Fibroblast of skin of scalp (primary cell): Measurements from ENCODE around the gene RGL4.
A peak's percentile ranks its signal among the peaks of the same experiment; 100 is the strongest.
"Not testable (repeated sequence)": the region's sequence is repeated elsewhere in the genome, so short reads cannot be mapped to it uniquely, and the experiment has no call there.

Source experiments
- DNase-seq: peaks from one replicate; pipeline ENCODE4 v3.0.0-alpha.2; 2013

Gene RGL4

DNA sequence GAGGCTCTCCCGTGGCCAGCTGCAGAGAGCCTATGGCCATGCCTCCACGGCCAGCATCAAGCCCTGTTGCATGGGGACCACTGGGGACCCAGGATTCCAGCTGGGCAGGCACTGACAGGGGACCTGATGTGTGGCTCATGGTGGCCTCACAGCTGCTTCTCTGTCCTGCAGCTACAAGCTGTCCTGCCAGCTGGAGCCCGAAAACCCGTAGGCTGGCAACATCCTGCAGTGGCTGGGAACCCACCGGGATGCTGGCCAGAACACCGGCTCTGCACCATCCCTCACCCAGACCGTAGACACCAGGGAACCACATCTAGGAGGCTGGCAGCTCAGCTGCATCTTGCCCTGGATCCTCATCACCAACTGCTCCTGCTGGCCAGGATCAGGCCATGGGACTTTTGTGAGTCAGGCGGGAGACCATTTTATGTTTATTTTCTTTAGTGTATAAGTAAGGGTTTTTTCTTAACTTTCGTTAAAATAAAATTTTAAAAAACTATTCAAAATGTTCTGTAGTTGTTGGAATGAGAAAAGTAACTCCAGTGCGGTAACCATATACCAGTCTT lies 7.9 kb downstream of the RGL4 start:
- no peak for DNase-seq

DNA sequence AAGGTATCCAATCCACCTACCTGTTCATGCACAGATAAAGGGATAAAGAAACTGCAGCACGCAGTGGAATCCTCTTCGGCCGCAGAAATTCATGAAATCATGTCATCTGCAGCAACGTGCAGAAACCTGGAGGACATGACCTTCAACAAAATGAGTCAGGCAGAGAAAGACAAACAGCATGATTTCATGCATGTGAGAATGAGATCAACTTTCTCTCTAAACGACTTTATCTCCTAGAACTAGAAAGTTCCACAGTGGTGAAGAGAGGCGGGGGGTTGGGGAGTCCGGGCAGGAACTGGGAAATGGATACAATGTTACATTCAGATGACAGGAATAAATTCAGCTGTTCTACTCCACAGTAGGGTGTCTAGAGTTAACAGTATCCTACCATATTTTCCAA lies 9.9 kb downstream of the RGL4 start:
- no peak for DNase-seq

DNA sequence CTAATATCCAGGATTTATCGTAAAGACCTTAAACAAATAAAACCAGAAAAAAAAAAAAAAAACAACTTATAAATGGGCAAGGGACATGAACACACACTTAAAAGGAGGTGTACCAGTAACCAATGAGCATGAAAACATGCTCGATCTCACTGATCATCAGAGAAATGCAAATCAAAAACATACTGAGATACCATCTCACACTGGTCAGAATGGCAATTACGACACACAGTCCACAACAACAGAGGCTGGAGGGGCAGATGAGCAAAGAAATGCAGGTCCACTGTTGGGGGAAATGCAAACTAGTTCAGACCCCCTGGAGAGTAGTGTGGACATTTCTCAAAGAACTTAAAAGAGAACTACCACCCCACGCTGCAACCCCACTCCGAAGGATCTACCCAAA lies 13.2 kb downstream of the RGL4 start:
- DNase-seq = no peak

- DNase-seq = no peak
These were observed 14.0 kb downstream of the RGL4 start for GRCh38 chr22:23704829-23705228.

GRCh38 chr22:23705358-23705757 lies 14.5 kb downstream of the RGL4 start:
- DNase-seq = no peak

GRCh38 chr22:23708270-23708669 lies 17.5 kb downstream of the RGL4 start:
- DNase-seq = no peak

- peak; percentile 53 for DNase-seq
These were observed 18.3 kb downstream of the RGL4 start for GRCh38 chr22:23709107-23709506.

DNA sequence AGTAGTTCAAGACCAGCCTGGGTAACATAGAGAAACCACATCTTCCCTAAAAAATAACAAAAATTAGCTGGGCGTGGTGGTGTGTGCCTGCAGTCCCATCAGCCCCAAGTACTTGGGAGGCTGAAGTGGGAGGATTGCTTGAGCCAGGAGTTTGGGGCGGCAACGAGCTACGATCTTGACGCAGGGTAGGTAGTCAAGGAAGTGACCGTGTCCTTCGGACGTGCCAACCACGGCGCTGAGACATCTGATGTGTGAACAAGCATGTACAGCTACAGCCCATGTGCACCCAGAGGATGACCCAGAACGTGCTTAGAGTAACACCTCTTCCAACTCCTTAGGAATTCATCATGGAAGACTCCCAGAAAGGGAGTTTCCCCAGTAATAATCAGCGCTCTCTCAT lies 21.4 kb downstream of the RGL4 start:
- DNase-seq = no peak

DNA sequence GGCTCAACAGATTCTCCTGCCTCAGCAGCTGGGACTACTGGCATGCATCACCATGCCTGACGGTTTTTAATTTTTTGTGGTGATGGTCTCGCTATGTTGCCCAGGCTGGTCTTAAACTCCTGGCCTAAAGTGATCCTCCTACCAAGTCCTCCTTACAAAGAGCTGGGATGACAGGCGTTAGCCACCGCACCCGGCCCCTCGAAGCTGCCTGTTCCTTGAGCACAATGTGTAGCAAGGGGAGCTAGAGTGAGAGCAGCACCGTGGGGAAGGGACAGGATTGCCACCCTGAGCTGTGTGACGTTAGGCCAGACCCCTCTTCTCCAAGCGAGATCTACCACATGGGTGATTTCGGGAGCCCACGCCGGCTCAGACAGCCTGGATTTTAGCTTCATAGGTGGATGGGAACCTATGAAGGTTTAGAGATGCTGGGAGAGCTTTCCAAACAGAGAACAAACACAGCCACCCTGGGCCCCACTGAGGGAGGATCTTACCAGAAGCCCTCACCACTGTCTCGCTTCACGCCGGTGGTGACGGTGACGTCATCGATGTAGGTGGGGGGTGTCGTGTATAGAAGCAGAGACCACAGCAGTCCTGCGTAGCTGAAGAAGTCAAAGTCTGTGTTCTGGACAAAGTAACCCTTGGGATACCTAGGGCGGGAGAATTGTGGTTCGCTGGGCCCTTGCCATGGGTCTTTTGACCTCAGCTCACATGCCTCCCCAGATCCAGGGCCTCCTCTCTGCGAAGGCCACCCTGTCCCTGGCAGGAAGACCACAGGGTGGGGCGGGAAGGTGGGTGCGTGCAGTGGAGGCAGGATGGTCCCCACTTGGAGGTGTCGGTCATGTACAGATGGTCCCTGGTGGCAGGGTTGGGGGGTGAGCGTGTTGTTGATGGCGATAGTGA lies 23.1 kb downstream of the RGL4 start:
- DNase-seq = no peak

- no peak for DNase-seq
These were observed 24.1 kb downstream of the RGL4 start for GRCh38 chr22:23714596-23715578.

DNA sequence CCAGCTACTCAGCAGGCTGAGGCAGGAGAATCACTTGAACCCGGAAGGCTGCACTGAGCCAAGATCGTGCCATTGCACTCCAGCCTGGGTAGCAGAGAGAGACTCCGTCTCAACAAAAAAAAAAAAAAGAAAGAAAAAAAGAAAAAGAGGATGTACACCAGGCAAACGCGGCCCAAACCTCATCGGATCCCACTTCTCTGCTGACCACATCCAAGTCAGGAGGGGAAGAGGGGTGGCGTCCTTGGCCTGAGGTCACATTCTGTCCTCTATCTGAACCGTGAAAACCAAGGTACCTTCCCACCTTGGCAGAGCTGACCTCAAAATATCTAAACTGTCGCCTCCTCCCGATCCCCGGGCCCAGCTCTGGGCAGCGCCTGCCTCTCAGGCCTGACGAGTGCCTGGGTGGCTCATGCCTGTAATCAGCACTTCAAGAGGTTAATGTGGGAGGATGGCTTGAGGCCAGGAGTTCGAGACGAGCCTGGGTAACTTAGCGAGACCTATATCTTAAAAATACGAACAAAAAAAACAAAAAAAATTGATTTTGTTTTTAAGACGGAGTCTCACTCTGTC lies 25.1 kb downstream of the RGL4 start:
- no peak for DNase-seq

DNA sequence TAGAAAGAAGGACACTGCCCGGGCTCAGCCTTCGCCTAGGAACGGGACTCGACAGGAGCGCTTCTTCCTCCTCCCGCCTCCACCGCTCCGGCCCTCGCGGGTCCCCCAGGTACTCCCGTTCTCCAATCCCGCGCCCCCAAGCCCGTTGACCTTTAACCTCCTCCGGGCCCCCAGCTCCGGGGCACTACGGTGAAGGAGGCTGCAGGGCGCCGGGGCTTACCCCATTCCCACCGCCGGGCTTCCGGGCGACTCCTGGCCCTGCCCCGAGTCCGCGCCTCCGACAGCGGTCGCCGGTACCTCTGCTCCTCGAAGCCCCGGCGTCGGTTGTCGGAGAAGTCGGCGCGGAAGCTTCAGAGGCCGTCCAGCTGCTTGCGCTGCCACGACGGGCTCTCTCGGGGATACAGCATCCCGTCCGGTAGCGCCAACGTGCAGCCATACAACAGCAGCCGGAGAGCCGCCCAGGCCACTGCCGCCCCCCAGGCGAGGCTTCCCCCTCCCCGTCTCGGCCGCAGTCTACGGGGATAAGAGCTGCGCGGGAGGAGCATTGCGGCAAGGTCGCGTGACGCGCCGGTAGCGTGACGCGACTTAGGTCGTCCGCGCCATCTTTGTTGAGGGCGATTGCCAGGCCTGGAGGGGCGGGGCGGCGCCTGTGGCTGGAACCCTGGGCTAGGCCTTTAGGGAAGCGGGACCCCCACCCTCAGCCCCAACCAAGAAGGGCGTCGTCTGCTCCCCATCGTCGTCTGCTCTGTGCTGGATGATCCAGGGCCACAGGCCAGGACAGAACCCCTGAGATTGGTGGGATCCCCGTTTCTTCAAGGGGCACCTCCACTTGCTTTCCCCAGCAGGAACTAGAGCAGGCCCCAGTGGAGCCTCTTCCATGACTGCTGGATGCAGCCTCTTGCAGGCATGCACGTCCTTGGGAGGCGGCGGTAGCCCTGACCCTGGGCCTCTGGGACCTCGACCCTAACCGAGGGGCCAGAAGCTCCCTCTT lies 26.3 kb downstream of the RGL4 start:
- DNase-seq = peak; percentile 89

DNA sequence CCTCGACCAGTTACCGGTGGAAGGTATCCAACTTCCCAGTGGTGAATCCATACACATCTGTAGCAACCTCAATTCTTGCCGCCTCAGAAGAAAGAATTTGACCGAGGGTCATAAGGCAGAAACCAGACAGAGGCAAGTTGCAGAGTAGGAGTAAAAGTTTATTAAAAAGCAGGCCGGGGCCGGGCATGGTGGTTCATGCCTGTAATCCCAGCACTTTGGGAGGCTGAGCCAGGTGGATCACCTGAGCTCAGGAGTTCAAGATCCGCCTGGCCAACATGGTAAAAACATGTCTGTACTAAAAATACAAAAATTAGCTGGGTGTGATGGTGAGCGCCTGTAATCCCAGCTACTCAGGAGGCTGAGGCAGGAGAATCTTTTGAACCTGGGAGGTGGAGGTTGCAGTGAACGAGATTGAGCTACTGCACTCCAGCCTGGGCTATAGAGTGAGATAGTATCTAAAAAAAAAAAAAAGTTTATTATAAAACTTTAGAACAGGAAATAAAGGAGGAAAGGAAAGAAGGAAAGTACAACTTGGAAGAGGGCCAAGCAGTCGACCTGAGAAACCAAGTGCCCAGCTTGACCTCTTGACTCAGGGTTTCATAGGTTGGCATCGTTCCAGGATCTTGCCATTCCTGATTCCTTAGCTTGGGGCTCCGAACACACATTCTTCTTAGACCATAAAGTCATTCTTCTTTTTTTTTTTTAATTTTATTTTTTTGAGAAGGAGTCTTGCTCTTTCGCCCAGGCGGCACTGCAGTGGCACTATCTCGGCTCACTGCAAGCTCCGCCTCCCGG lies 27.8 kb downstream of the RGL4 start:
- DNase-seq = no peak

- DNase-seq = no peak
These were observed 30.0 kb downstream of the RGL4 start for GRCh38 chr22:23720855-23721254.

GRCh38 chr22:23722160-23722559 lies 31.3 kb downstream of the RGL4 start:
- no peak for DNase-seq

GRCh38 chr22:23722724-23723123 lies 31.9 kb downstream of the RGL4 start:
- DNase-seq = no peak

DNA sequence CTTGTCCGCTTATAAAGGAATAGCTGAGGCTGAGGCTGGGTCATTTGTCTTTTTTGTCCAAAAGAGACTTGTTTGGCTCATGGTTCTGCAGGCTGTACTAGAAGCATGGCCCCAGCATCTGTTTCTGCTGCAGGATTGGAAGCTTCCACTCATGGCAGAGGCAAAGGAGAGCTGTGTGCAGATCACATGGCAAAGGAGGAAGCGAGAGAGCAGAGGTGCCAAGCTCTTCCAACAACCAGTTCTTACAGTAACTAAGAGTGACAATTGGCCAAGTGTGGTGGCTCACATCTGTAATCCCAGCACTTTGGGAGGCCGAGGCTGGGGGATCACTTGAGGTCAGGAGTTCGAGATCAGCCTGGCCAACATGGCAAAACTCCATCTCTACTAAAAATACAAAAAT lies 37.3 kb downstream of the RGL4 start:
- not testable (repeated sequence) for DNase-seq

DNA sequence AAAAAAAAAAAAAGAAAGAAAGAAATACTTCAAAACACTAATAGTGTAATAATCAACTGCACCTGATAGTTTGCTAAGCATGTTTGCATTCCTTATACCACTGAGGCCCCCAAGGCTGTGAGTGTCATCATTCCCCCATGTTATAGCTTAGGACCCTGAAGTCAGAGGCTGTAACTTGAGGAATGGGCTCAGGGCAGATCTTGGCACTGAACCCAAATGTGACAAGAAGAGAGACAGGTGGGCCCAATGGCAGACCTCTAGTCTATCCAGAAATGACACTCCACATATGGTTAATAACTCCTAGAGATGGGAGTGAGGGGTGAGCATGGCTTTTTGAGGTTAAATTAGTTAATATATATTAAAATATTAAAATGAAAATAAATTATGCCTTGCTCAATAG lies 46.9 kb downstream of the RGL4 start:
- DNase-seq = no peak

DNA sequence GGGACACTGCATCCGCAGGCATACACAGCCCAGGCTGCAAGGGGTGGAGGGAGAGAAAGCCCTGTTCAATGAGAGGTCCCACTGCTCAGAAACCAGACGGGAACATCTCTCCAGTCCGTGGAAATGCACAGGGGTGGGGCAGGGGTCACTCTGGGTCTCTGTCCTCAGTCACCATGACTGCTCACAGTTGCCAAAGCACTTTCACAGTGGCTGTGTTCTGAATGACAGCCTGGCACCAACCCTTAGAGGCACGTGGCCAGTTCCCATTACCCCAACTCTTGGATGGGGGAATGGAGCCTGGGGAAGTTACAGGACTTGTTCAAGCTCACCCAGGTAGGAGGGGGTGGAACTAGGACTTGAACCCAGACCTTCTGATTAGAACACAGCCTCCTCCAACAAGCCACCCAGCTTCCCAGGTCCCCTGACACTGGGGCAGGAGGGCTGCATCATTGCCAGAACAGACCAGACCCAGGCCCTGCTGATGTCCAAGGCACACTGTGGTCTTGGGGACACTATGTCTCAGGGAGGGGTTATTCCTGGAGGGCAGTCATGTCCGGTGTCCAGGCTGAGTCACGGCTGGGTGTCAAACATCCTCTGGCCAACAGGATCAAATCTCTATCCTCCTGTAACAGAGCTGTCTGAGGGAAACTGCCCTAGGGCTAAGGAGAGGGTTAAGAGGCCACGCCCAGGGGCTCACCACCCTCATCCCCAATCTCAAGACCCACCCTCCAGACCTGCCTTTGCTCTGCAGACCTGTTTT lies 51.9 kb downstream of the RGL4 start:
- DNase-seq = no peak

DNA sequence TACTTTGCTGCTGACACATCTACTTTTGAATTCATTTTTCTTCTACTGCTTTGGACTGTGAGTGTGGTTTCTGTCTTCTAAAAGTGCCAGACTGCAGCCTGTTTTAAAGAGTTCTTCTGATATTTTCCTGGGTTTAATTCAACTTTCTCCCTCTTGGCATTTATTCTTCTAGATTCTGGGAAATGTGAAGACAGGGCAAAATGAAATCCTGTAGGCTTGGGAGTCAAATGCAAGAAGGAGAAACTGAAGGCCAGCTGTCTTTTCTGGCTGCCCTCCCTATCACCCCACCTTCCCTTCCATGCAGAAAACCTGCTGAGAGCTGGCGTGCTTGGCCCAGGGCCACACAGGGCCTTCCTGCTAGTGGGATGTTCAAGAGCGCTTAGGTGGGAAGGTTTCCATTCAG lies 52.5 kb downstream of the RGL4 start:
- DNase-seq = no peak
